ENCODE measurements around the gene FAM217B. TPM values are rescaled to one million over a fixed set of nuclear protein-coding genes. Genes with fewer than 3 reads are reported as not detected.

Gene FAM217B
- polyA plus RNA-seq, 1 donor from 2014 or later: 15.1 TPM

GRCh38 chr20:59939052-59939878 is 924 bp upstream of the FAM217B start:
- Histone ChIP-seq H3K9ac (ENCODE audit: low read length) (peak overlapping the region; percentile 81), H3K36me3 (ENCODE audit: insufficient read depth, low read length) (no peaks in the 10 kb centered on the region), H4K20me1 (ENCODE audit: insufficient read depth) (no peaks in the 10 kb centered on the region), H3K4me2 (ENCODE audit: low read length) (no peak overlapping the region), H3K4me3 (ENCODE audit: low read length) (peak overlapping the region; percentile 79), H2AFZ (ENCODE audit: low read depth, low read length) (no peak overlapping the region), H3K27ac (ENCODE audit: low read length) (no peak overlapping the region), H3F3A (ENCODE audit: insufficient read depth, low read length, poor library complexity, severe bottlenecking) (peaks cover 7% of the 10 kb centered on the region), H3K27me3 (ENCODE audit: insufficient read depth, low read depth, low read length) (no peaks in the 10 kb centered on the region), H3K9me2 (ENCODE audit: insufficient read depth, low read length) (no peaks in the 10 kb centered on the region), H3K79me2 (replicated peaks; ENCODE audit: insufficient read depth, low read length) (no peaks in the 10 kb centered on the region), H3K9me3 (ENCODE audit: low read length) (no peaks in the 10 kb centered on the region)
- TF ChIP-seq REST (IDR thresholded peaks at IDR 0.05; ENCODE audit: borderline replicate concordance): no peak
- no peak for TF ChIP-seq POLR2AphosphoS5 (IDR thresholded peaks at IDR 0.05)

- Histone ChIP-seq H4K20me1 (ENCODE audit: insufficient read depth) (no peaks in the 10 kb centered on the region), H3K9me2 (ENCODE audit: insufficient read depth, low read length) (no peaks in the 10 kb centered on the region), H3K9me3 (ENCODE audit: low read length) (no peaks in the 10 kb centered on the region), H2AFZ (ENCODE audit: low read depth, low read length) (peak overlapping the region; percentile 28), H3K79me2 (replicated peaks; ENCODE audit: insufficient read depth, low read length) (no peaks in the 10 kb centered on the region), H3F3A (ENCODE audit: insufficient read depth, low read length, poor library complexity, severe bottlenecking) (peaks cover 7% of the 10 kb centered on the region), H3K4me3 (ENCODE audit: low read length) (peak overlapping the region; percentile 79), H3K36me3 (ENCODE audit: insufficient read depth, low read length) (no peaks in the 10 kb centered on the region), H3K27ac (ENCODE audit: low read length) (peak overlapping the region; percentile 90), H3K4me2 (ENCODE audit: low read length) (peak overlapping the region; percentile 15), H3K9ac (ENCODE audit: low read length) (peak overlapping the region; percentile 81), H3K27me3 (ENCODE audit: insufficient read depth, low read depth, low read length) (no peaks in the 10 kb centered on the region)
- TF ChIP-seq REST (IDR thresholded peaks at IDR 0.05; ENCODE audit: borderline replicate concordance) (no peak), RAD21 (conservative IDR thresholded peaks at IDR 0.05) (no peak), CTCF (IDR thresholded peaks at IDR 0.05; ENCODE audit: poor library complexity, severe bottlenecking) (no peak), SMC3 (conservative IDR thresholded peaks at IDR 0.05; ENCODE audit: poor library complexity) (no peak), TAF1 (IDR thresholded peaks at IDR 0.05; ENCODE audit: low read depth) (no peak), MXI1 (conservative IDR thresholded peaks at IDR 0.05; ENCODE audit: poor library complexity, severe bottlenecking) (no peak), EZH2 (IDR thresholded peaks at IDR 0.05; ENCODE audit: borderline replicate concordance, insufficient read depth, low read length, poor library complexity, severe bottlenecking) (no peak), POLR2AphosphoS5 (IDR thresholded peaks at IDR 0.05) (no peak), EP300 (conservative IDR thresholded peaks at IDR 0.05; ENCODE audit: poor library complexity, severe bottlenecking) (no peak)
Measured at GRCh38 chr20:59939879-59940128, 385 bp upstream of the FAM217B start.
